ENCODE data around the gene B3GAT1.
"Not testable (repeated sequence)": the region's sequence is repeated elsewhere in the genome, so short reads cannot be mapped to it uniquely, and the experiment has no call there.

Gene B3GAT1, protein sequence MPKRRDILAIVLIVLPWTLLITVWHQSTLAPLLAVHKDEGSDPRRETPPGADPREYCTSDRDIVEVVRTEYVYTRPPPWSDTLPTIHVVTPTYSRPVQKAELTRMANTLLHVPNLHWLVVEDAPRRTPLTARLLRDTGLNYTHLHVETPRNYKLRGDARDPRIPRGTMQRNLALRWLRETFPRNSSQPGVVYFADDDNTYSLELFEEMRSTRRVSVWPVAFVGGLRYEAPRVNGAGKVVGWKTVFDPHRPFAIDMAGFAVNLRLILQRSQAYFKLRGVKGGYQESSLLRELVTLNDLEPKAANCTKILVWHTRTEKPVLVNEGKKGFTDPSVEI
- 0 to 4.0 (median 0) reads per million in 17 experiments for total RNA-seq

- peak in 1 of 4 experiments; percentile 2 for DNase-seq
Measured at GRCh38 chr11:134412203-134413042, at the start of gene B3GAT1. B3GAT1 (minus strand) TSS chr11:134412242; CDS start chr11:134387659, 24,583 bp downstream.

DNA sequence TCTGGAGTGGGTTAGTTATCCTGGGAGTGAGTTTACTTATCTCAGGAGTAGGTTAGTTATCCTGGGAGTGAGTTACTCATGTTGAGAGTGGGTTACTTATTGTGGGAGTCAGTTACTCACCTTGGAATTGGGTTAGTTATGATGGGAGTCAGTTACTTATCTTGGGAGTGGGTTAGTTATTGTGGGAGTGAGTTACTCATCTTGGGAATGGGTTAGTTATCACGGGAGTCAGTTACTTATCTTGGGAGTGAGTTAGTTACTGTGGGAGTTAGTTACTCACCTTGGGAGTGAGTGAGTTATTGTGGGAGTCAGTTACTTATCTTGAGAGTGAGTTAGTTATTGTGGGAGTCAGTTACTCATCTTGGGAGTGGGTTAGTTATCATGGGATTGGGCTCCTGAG, 49.6 kb upstream of the B3GAT1 start:
- no peak for DNase-seq

DNA sequence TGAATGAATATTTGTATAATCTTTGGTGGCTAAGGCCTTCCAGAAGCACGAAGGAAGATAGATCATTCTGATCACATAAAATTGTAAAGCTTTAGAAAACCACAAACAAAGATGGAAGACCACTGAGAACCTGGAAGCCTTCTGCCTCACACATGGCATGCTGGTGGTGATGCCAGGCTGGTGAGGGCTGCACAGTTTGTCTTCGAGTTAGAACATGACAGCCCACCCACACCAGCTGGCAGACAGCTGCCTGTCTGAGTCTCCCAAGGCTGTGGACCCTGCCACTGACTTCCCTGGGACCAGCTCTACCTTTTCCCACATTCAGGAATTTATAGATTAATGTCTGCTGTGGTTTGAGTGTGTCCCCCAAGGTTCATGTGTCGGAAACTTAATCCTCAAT, 48.8 kb upstream of the B3GAT1 start:
- DNase-seq = no peak

DNA sequence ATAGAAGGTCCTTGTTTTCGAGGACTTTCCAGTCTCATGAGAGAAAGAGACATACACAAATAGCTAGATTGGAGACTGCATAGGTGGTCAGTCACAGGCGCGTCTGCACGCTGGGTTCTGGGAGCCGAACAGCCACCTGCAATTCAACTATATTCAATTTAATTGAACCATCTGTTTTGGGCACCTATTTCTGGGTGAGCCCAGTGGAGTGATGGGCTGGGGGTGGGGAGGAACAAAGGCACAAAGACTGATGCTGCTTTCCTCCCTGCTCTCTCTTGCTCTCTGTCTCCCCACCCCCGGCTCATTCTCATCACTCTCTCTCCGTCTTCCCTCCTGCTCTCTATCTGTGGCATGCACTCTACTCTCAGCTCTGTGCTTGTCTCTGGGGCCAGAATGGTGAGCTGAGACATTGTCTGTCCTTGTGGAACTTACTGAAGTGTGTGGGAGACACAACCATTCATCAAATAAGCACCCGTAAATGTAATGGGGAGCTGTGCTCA, 48.1 kb upstream of the B3GAT1 start:
- DNase-seq = no peak

DNA sequence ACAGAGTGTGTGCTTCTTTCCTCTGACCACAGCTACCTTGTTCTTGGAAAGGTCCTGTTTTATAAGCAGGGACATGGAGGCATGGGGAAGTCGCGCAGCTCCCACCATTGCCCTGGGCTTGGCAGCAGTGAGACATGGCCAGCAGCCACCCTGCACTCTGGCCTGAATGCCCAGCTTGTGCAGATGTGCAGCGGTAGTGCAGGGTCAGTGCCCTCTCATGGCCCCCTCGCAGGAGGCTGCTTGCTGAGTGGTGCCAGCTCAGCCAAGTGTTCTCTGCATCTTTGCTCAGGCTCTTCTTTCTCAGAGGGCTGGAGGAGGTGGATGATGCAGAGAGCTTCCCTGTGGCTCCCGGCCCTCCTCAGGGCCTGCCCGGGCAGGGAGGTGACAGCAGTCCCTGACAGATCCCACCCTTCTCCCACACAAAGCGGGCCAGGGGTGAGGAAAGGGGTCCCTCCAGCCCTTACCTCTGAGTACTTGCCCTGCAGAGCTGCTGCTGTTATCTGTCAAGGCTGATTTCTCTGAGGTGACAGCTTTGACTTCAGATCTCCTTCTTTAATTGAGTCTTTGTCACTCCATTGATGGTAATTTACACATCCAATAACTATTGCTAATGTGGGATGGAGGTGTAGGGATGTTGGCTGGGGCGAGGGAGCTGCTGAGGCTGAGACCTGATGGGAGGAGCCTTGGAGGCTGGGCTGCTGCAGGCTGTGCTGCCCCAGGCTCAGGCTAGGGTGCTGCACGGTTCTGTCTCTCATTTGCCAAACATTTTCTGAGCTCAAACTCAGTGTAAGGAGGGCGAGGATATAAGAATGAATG, 47.4 kb upstream of the B3GAT1 start:
- DNase-seq = no peak

DNA sequence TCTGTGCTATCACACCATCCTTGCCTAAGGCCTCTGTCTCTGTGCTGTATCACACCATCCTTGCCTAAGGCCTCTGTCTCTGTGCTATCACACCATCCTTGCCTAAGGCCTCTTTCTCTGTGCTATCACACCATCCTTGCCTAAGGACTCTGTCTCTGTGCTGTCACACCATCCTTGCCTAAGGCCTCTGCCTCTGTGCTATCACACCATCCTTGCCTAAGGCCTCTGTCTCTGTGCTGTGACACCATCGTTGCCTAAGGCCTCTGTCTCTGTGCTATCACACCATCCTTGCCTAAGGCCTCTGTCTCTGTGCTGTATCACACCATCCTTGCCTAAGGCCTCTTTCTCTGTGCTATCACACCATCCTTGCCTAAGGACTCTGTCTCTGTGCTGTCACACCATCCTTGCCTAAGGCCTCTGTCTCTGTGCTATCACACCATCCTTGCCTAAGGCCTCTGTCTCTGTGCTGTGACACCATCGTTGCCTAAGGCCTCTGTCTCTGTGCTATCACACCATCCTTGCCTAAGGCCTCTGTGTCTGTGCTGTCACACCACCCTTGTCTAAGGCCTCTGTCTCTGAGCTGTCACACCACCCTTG, 45.5 kb upstream of the B3GAT1 start:
- DNase-seq = not testable (repeated sequence)

DNA sequence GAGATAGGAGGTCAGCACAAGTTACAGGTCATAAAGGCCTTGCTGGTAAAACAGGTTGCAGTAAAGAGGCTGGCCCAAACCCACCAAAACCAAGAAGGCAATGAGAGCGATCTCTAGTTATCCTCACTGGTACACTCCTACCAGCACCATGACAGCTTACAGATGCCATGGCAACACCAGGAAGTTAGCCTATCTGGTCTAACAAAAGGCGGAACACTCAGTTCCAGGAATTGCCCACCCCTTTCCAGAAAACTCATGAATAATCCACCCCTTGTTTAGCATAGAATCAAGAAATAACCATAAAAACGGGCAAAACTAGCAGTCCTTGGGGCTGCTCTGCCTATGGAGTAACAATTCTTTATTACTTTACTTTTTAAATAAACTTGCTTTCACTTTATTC, 43.5 kb upstream of the B3GAT1 start:
- no peak for DNase-seq

GRCh38 chr11:134454146-134454690, 42.2 kb upstream of the B3GAT1 start:
- no peak for DNase-seq

GRCh38 chr11:134453441-134453840, 41.4 kb upstream of the B3GAT1 start:
- DNase-seq = no peak

DNA sequence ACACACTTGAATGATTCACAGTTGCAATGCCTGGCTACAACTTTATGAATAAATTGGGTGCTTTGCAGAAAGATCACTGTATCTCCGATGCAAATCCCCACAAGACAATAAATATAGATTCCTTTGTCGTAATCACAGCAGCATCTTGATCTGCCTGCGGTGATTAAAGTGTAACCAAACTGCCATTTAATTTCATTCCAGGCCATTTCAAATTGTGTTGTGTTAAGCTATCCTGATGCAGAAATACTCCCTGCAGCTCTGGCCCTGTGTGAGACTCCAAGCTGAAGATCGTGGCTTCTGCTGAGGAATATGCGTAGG, 40.8 kb upstream of the B3GAT1 start:
- no peak for DNase-seq

- DNase-seq = no peak
Measured at GRCh38 chr11:134452026-134452837, 40.2 kb upstream of the B3GAT1 start.

DNA sequence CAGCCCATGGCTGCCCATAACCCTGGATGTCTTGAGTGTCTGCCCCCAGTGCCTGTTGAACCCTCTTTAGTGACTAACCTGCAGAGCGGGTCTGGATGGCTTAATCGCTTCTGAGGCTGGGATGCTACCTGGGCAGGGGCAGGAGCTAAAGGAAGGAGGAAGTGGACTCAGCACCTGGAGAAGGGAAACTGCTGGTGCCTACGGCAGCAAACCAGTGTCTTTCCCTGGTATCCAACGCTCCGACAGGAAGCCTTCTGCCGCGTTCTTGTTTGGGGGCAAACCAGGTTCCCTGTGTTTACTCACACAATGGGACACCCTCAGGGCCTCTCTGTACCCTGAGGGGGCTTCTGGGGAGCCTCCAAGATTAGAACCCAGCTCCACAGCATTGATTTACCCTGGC, 38.1 kb upstream of the B3GAT1 start:
- DNase-seq = no peak

DNA sequence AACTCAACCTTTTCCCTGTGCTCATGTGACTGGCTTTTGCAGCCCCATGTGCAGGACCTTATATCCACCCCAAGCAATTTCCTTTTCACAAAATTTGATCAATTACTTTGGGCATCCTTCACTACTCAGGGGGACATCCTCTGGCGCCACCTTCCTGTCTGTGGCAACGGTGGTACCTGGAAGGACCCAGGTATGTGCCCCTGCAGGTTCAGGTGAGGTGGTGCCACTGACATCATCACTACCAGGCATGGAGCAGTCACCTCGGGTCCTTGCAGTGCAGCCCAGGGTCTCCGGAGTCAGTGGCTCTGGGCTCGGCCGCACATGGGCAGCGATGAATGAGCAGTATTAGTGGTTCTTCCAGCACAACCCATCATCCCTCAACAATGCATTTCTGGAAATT, 37.7 kb upstream of the B3GAT1 start:
- no peak for DNase-seq

GRCh38 chr11:134449051-134449450, 37.0 kb upstream of the B3GAT1 start:
- DNase-seq = no peak

DNA sequence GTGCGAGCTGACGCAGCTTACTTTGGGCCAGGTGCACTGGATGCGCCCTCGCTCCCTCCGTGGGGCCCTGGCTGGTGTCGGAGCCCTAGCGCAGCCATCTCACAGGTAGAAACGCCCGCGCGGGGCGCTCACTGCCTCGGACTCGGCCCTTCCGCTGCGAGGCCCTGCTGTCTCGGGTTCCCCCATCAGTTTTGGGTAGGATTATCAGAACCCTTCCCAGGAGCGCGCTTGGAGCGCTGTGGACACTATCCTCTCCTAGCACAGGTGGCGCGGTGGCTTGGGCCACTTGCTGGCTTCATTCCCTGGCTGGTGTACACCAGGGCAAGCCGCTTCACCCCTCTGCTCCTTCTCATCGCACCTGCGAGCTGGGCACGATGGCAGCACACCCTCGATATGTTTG, 35.7 kb upstream of the B3GAT1 start:
- no peak for DNase-seq

GRCh38 chr11:134445601-134446325, 33.7 kb upstream of the B3GAT1 start:
- DNase-seq = no peak

GRCh38 chr11:134444160-134445108, 32.4 kb upstream of the B3GAT1 start:
- not testable (repeated sequence) for DNase-seq

- DNase-seq = no peak
Measured at GRCh38 chr11:134443246-134443645, 31.2 kb upstream of the B3GAT1 start.

DNA sequence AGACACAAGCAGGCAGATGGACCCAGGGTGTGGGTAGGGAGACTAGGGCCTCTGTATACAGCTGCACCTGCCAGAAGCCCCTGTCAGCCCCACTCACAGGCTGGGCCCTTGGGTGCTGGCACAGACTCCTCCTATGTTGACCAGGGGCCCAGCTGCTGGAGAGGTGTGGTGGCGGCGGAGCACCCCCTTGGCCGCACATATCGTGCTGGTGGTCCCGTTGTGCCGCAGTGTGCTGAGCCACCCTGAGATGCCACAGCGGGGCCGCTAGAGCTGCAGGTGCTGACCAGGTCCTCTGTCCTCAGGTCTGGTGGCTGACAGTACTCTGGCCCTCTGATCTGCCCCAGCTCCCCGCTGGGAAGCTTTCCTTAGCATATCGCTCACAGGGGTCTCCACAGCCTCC, 30.2 kb upstream of the B3GAT1 start:
- no peak for DNase-seq

All from suppressor macrophage (primary cell).